Endothelial cell of umbilical vein (primary cell): ENCODE measurements around the gene LRRC28. TPM values are rescaled to one million over a fixed set of nuclear protein-coding genes. Genes with fewer than 3 reads are reported as not detected.

Source experiments
- BruUV-seq: library from RNA; stranded (reverse); fragments of 400-500 nt; replicated peaks from 2 replicates; lab custom pipeline; 2021; lab: Mats Ljungman, UMichigan
- CTCF ChIA-PET: fragments of 300-600, 350-600 bp; sonication (Branson Sonifier 250); formaldehyde crosslinking; loops from one replicate; lab custom pipeline; 2021; ENCODE audit warnings: antibody characterized with exemption, inconsistent platforms; lab: Charles Lee
- POLR2A ChIA-PET: fragments of 300-600, 350-600 bp; sonication (Branson Sonifier 250); formaldehyde crosslinking; loops from one replicate; lab custom pipeline; 2021; ENCODE audit warnings: antibody characterized with exemption, inconsistent platforms; lab: Charles Lee
- DNase-seq: peaks from one replicate; pipeline ENCODE4 v3.0.0-alpha.2; 2011; ENCODE audit warnings: low read depth, low spot score
- FAIRE-seq: peaks from 2 replicates; lab custom pipeline; 2011; peaks lifted over from hg19 to GRCh38; lab: Jason Lieb, UNC
- H2AFZ ChIP-seq: 2 replicates; pipeline ENCODE4 v1.6.0; 2012; ENCODE audit warnings: low read depth, low read length, control low read depth, inconsistent platforms
- H3K27ac ChIP-seq: 2 replicates; pipeline ENCODE4 v1.5.1; 2011; ENCODE audit warnings: low read depth, mild to moderate bottlenecking, control low read depth, low read length, moderate library complexity; ENCODE audit not compliant: insufficient read depth
- H3K27me3 ChIP-seq, 2 experiments: 2 replicates each; pipeline versions ENCODE4 v1.6.0 to v1.6.1; 2011; ENCODE audit warnings: low read length in 2 of 2, mixed read lengths in 1 of 2; ENCODE audit not compliant: control insufficient read depth in 2 of 2, insufficient read depth in 2 of 2
- H3K36me3 ChIP-seq, 2 experiments: 2 replicates in 1 of 2; 3 replicates in 1 of 2; pipeline ENCODE4 v1.5.1; 2011; ENCODE audit warnings: low read length in 2 of 2, mild to moderate bottlenecking in 1 of 2, moderate library complexity in 1 of 2; ENCODE audit not compliant: control insufficient read depth in 2 of 2, insufficient read depth in 2 of 2; ENCODE audit errors: extremely low read depth in 1 of 2
- H3K4me1 ChIP-seq: 3 replicates; pipeline ENCODE4 v1.5.1; 2011; ENCODE audit warnings: mild to moderate bottlenecking, low read length; ENCODE audit not compliant: control insufficient read depth, insufficient read depth; ENCODE audit errors: extremely low read depth
- H3K4me2 ChIP-seq: 2 replicates; pipeline ENCODE4 v1.6.1; 2011; ENCODE audit warnings: low read length, control low read depth, mixed read lengths; ENCODE audit not compliant: insufficient read depth
- H3K4me3 ChIP-seq, 3 experiments: fragments of 200-600 bp in 1 of 3; sonication (generic), shearing (Covaris generic) in 1 of 3; replicated peaks in 1 of 3; 2 replicates each; pipeline ENCODE4 v1.5.1; 2011 to 2016; ENCODE audit warnings: control low read depth in 3 of 3, low read length in 3 of 3, mild to moderate bottlenecking in 2 of 3, inconsistent platforms in 1 of 3, low read depth in 1 of 3, moderate library complexity in 1 of 3; ENCODE audit not compliant: insufficient read depth in 1 of 3
- H3K79me2 ChIP-seq: 2 replicates; pipeline ENCODE4 v1.6.0; 2012; ENCODE audit warnings: low read length, inconsistent platforms; ENCODE audit not compliant: control insufficient read depth, insufficient read depth
- H3K9ac ChIP-seq: replicated peaks from 2 replicates; pipeline ENCODE3; 2011; ENCODE audit warnings: low read length, control low read depth; ENCODE audit not compliant: insufficient read depth; ENCODE audit errors: extremely low read depth
- H3K9me1 ChIP-seq: replicated peaks from 3 replicates; pipeline ENCODE4 v1.6.0; 2011; ENCODE audit warnings: mild to moderate bottlenecking, low read length; ENCODE audit not compliant: control insufficient read depth, insufficient read depth; ENCODE audit errors: extremely low read depth
- H3K9me3 ChIP-seq: replicated peaks from 2 replicates; pipeline ENCODE4 v1.5.1; 2012; ENCODE audit warnings: low read length, inconsistent platforms; ENCODE audit not compliant: control insufficient read depth, insufficient read depth
- H4K20me1 ChIP-seq: replicated peaks from 2 replicates; pipeline ENCODE3; 2011; ENCODE audit warnings: mild to moderate bottlenecking, low read length; ENCODE audit not compliant: control insufficient read depth, insufficient read depth; ENCODE audit errors: extremely low read depth
- CTCF ChIP-seq, 2 donors: IDR thresholded peaks; 1 replicate in 1 of 2; 2 replicates in 1 of 2; pipeline ENCODE4 v1.5.1; 2011; ENCODE audit warnings: low read length in 2 of 2, mild to moderate bottlenecking in 2 of 2, moderate library complexity in 2 of 2, control low read depth in 1 of 2, inconsistent platforms in 1 of 2, low read depth in 1 of 2; ENCODE audit not compliant: insufficient read depth in 1 of 2; ENCODE audit errors: extremely low read depth in 1 of 2
- EZH2 ChIP-seq: IDR thresholded peaks from 2 replicates; pipeline ENCODE4 v1.6.1; 2012; ENCODE audit warnings: borderline replicate concordance, low read depth, mild to moderate bottlenecking, moderate library complexity, low read length, inconsistent platforms; ENCODE audit not compliant: severe bottlenecking
- FOS ChIP-seq: IDR thresholded peaks from 2 replicates; pipeline ENCODE4 v1.6.1; 2011; ENCODE audit warnings: mild to moderate bottlenecking, low read length, moderate library complexity, borderline replicate concordance; ENCODE audit not compliant: insufficient read depth
- GATA2 ChIP-seq: IDR thresholded peaks from 2 replicates; pipeline ENCODE4 v1.7.0; 2011; ENCODE audit warnings: low read depth, mild to moderate bottlenecking, moderate library complexity, mixed read lengths, low read length; ENCODE audit not compliant: insufficient read length, insufficient read depth
- JUN ChIP-seq: IDR thresholded peaks from 2 replicates; pipeline ENCODE4 v1.6.1; 2011; ENCODE audit warnings: borderline replicate concordance, low read depth; ENCODE audit not compliant: insufficient read length, insufficient read depth
- MYC ChIP-seq: IDR thresholded peaks from one replicate; pipeline ENCODE4 v1.6.1; 2011; ENCODE audit warnings: mild to moderate bottlenecking, low read depth, low read length
- POLR2A ChIP-seq: IDR thresholded peaks from 2 replicates; pipeline ENCODE4 v1.6.1; 2012; ENCODE audit warnings: low read depth, mild to moderate bottlenecking, control low read depth, low read length
- POLR2AphosphoS5 ChIP-seq: IDR thresholded peaks from 2 replicates; pipeline ENCODE4 v1.6.1; 2012; ENCODE audit warnings: low read depth, mild to moderate bottlenecking, control low read depth, low read length, moderate library complexity; ENCODE audit not compliant: insufficient read depth
- dilution Hi-C: fragments of 300-500 bp; cut with MboI; formaldehyde crosslinking; loops from one replicate; pipeline ENCODE4 v1.15.0; 2019; ENCODE audit warnings: low sequenced_read_pairs; ENCODE audit not compliant: extremely low pct_ligation_motif_present
- intact Hi-C: fragments of 100-400 bp; cut with micrococcal nuclease; formaldehyde crosslinking; loops from one replicate; pipeline ENCODE4 v1.10.0; 2022
- polyA plus RNA-seq, 4 experiments: library from polyadenylated mRNA; depleted of rRNA in 3 of 4; stranded (reverse) in 3 of 4; unstranded in 1 of 4; fragments of >200 nt; gene quantifications; 2 replicates each; pipeline versions ENCODE4 v1.2.1 to v1.2.3, GENCODE V29; 2011 to 2012; ENCODE audit warnings: missing spikeins in 1 of 4
- total RNA-seq: library from RNA; stranded (reverse); gene quantifications from 2 replicates; pipeline ENCODE4 v1.2.3, GENCODE V29; 2021
- TF ChIP-seq, protein P1 (sequence below): IDR thresholded peaks from 2 replicates; pipeline ENCODE4 v1.6.1; 2011; ENCODE audit not compliant: insufficient read depth, insufficient read length

Gene LRRC28
- total and polyA plus RNA-seq, 2 donors (not counting 3 experiments of a cell fraction or from before 2014, with no cell fraction given) = 19.6 to 26.7 TPM

GRCh38 chr15:99359769-99360168 is 108.5 kb downstream of the LRRC28 start:
- no peaks in the 10 kb centered on the region for H4K20me1 ChIP-seq
- no peak overlapping the region for H3K4me2 ChIP-seq
- H3K79me2 ChIP-seq = no peaks in the 10 kb centered on the region
- no peak for TF ChIP-seq MYC
- no peak for TF ChIP-seq FOS
- TF ChIP-seq JUN = no peak
- TF ChIP-seq GATA2 = no peak
- TF ChIP-seq POLR2AphosphoS5 = no peak
- TF ChIP-seq CTCF (IDR thresholded peaks at IDR 0.05; ENCODE audit: extremely low read depth in 1 of 2, insufficient read depth in 1 of 2, low read depth in 1 of 2, low read length in 2 of 2) = no peak
- TF ChIP-seq EZH2 = no peak
- TF ChIP-seq, protein P1, sequence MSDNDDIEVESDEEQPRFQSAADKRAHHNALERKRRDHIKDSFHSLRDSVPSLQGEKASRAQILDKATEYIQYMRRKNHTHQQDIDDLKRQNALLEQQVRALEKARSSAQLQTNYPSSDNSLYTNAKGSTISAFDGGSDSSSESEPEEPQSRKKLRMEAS = no peak
- TF ChIP-seq POLR2A = no peak
- H3K9me1 ChIP-seq = no peaks in the 10 kb centered on the region
- DNase-seq (no peak), FAIRE-seq (no peak)
- no peak overlapping the region for H2AFZ ChIP-seq
- intact Hi-C loops = no loop called here
- dilution Hi-C loops = no loop called here
- no peaks in the 10 kb centered on the region for H3K36me3 ChIP-seq
- POLR2A ChIA-PET = no interaction called here
- H3K9ac ChIP-seq = no peak overlapping the region
- no peak overlapping the region for H3K27ac ChIP-seq
- H3K4me3 ChIP-seq = no peak overlapping the region
- CTCF ChIA-PET = interaction anchor here (0.7 kb wide), 1 partner anchor 45 kb away, joined by 3 read pairs; no protein-coding TSS in a partner anchor
- no TSS peak for BruUV-seq
- H3K9me3 ChIP-seq = no peaks in the 10 kb centered on the region
- H3K4me1 ChIP-seq = no peaks in the 10 kb centered on the region
- H3K27me3 ChIP-seq = no peaks in the 10 kb centered on the region
